Measurements from ENCODE around the gene ZNF627.

Gene ZNF627

GRCh38 chr19:11663181-11663591, 65.9 kb downstream of the ZNF627 start:
- no peak for DNase-seq (ENCODE audit: extremely low spot score)
- no peak for TF ChIP-seq CTCF (IDR thresholded peaks at IDR 0.05; ENCODE audit: control extremely low read depth, extremely low read depth, low read depth, missing control alignments)
- ChIA-PET CTCF (interaction anchor here (1.0 to 1.4 kb wide), 3 partner anchors 14 to 149 kb away, joined by 3 to 5 read pairs (median 3); no protein-coding TSS in a partner anchor), POLR2A (no interaction called here)

Measured in GM10248 (cell line).